ENCODE results near the gene ZNF317.

The ZNF317 gene

GRCh38 chr19:9165261-9165660 lies 25.1 kb downstream of the ZNF317 start:
- TF ChIP-seq CTCF (conservative IDR thresholded peaks at IDR 0.05; ENCODE audit: low read depth, low read length), result no peak
- DNase-seq (ENCODE audit: low read depth), result no peak

GRCh38 chr19:9166846-9167245 lies 26.6 kb downstream of the ZNF317 start:
- no peak for DNase-seq (ENCODE audit: low read depth)
- TF ChIP-seq CTCF (conservative IDR thresholded peaks at IDR 0.05; ENCODE audit: low read depth, low read length), result no peak
- H3K4me3 ChIP-seq (ENCODE audit: low read length), result no peak overlapping the region

More at GRCh38 chr19:9165261-9165660, 25.1 kb downstream of the ZNF317 start:
- no peak overlapping the region for H3K4me3 ChIP-seq (ENCODE audit: low read length)

GRCh38 chr19:9171393-9171991 lies 31.3 kb downstream of the ZNF317 start:
- H3K4me3 ChIP-seq (ENCODE audit: low read length), result no peak overlapping the region
- DNase-seq (ENCODE audit: low read depth), result no peak
- TF ChIP-seq CTCF (conservative IDR thresholded peaks at IDR 0.05; ENCODE audit: low read depth, low read length), result no peak

- H3K4me3 ChIP-seq (ENCODE audit: low read length), result no peak overlapping the region
- no peak for DNase-seq (ENCODE audit: low read depth)
- TF ChIP-seq CTCF (conservative IDR thresholded peaks at IDR 0.05; ENCODE audit: low read depth, low read length), result no peak
Observed at GRCh38 chr19:9175326-9175725, 35.1 kb downstream of the ZNF317 start.

GRCh38 chr19:9178901-9179300 lies 38.7 kb downstream of the ZNF317 start, which contains the start of gene OR7D2:
TSS of gene OR7D2 (plus strand) at chr19:9178979. CDS start at chr19:9185782, 6,803 bp downstream.
- DNase-seq (ENCODE audit: low read depth), result no peak
- TF ChIP-seq CTCF (conservative IDR thresholded peaks at IDR 0.05; ENCODE audit: low read depth, low read length), result no peak
- H3K4me3 ChIP-seq (ENCODE audit: low read length), result no peak within 1 kb of the TSS

GRCh38 chr19:9183000-9183399 lies 42.8 kb downstream of the ZNF317 start:
- no peak overlapping the region for H3K4me3 ChIP-seq (ENCODE audit: low read length)
- DNase-seq (ENCODE audit: low read depth), result no peak
- TF ChIP-seq CTCF (conservative IDR thresholded peaks at IDR 0.05; ENCODE audit: low read depth, low read length), result no peak

- DNase-seq (ENCODE audit: low read depth), result no peak
- no peak for TF ChIP-seq CTCF (conservative IDR thresholded peaks at IDR 0.05; ENCODE audit: low read depth, low read length)
- no peak overlapping the region for H3K4me3 ChIP-seq (ENCODE audit: low read length)
Observed at GRCh38 chr19:9187191-9187590, 47.0 kb downstream of the ZNF317 start.
